Activated T-helper 1 cell treated with anti-CD3 and anti-CD28 coated beads, Interleukin-2, amount 50 U/mL, for 16 hours (primary cell): ENCODE results near the gene FMNL2.

Source experiments
- DNase-seq, 2 donors: peaks; one replicate each; pipeline ENCODE4 v3.0.0-alpha.2; 2020; ENCODE audit warnings: low read depth in 1 of 2, low spot score in 1 of 2

Gene FMNL2

DNA sequence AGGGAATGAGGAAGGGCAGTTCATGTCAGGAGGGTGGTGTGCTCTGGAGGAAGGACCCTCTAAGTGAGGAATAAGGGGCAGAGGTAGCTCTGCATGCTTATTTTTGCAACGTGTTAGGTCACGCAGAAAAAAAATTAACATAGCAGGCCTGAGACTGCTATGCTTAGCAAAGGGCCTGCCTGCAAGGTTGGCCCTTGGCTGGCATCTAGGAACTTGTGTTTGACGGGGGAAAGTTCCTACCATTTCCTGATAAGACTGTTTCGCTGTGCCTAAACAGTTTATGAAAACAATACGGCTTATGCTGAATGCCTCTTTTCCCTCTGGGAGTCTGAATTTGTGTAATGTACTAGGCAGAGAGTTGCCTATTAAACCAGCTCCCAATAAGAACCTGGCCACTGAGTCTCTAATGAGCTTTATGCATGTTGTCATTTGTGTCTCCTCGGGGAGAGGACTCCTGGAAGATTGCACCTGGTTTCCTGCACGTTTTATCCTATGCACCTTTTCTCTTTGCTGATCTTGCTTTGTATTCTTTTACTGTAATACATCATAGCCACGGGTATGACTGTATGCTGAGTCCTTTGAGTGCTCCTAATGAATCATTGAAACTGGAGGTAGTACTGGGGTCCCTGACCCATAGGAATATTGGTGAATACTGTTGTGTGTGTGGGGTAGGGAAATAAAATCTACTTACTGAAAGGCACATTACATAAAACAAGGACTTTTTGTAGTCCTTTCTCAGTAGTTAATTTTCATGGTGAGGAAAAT is 213.3 kb downstream of the FMNL2 start:
- no peak for DNase-seq

DNA sequence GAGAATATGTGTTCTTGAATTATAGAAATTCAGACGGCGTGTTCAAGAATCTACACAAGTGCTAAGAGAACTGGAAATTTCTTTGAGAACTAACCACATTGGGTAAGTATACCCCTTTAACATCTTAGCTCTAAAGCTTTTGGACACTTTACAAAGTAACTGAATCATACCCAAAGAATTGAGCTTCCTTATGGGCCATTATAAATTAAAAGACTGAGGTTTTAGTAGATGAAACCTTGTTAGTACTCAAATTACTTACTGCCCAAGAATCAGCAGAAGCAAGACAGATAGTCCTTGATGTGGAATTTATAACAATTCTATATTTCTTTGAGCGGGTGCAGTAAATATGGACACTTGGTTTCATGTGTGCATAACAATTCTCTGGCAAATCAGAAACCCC is 214.0 kb downstream of the FMNL2 start:
- no peak for DNase-seq

DNA sequence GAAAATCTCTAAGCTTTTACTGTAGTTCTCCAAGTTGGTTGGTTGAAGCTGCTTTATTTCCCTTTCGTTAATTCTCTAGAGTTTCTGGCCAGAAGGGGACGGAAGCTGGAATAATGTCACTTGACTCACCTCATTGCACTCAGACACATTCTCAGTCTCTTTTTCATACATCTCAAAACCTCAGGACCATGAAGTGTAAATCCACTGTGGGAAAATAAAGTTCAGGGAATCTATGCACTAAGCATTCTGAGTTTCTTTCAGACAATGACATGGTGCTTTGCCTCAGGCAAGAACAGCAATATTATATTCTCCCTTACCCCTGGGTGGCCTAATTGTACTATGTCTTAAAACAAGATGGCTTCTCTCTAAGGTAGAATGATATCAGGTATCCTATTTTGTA is 214.4 kb downstream of the FMNL2 start:
- DNase-seq, result no peak

DNA sequence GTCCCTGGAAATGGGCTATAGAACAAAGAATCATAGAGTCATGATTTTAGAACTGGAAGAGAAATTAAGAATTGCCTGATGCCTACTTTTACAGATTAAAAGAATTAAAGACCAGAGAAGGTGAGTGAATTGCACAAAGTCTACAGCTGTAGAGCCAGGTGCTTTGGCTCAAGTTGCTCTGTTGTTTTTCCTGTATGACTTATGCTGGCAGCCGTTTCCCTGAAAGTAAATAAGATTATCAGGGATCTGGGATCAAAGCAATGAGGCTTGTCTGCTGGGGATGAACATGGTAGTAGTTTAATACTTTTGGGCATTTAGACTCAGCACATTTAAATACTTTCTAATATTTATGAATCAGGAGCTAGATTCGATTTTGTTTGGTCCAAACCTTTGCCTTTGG is 215.4 kb downstream of the FMNL2 start:
- no peak for DNase-seq

DNA sequence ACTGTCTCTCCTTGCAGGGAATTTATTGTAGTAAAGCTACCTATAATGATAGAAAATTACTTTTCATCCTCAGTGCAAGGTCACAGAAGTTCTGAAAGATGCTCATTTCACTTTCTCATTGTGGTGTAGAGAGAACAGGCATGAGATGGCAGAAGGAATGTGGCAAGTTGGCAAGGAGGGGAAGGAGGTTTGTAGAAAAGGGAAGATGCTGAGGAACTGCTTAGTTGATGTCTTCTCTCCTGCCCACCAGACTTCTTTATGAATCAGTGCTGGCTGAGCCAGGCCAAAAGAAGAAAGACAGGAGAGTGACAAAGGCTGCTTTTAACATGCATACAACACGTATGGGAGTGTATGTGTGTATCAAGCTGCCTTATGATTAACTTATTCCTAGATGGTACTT is 217.9 kb downstream of the FMNL2 start:
- no peak for DNase-seq

DNA sequence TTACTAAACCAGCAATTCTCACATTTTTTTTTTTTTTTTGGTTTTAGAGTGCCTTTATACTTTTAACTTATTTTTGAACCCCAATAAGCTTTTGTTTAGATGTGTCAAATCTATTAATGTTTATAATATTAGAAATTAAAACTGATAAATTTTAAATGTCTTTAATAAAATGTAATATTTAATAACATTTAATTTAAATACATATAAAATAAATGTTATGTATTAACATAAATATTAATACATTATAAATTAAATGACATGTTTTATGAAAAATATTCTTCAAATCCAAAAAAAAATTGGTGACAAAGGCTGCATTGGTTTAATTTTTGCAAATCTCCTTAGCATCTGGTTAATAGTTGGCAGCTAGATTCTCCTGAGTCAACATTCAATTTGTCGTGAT is 218.5 kb downstream of the FMNL2 start:
- no peak for DNase-seq

DNA sequence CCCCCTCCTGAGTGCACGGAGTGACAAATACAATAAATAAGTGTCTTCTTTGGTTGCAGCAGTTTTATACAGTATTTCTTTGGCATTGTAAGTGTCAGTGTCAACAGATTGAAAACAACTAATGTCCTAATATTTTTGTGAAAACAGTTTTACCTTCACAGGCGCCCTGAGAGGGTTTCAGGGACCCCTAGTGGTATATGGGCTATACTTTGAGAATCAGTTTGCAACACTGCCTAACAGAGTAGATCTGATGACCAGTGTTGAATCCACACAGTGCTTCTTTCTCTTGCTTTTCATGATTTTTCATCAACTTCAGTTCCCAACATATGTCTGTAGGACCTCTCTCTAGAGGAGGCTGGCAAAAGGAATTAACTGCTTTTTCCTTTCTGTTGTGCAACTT is 220.1 kb downstream of the FMNL2 start:
- no peak for DNase-seq

DNA sequence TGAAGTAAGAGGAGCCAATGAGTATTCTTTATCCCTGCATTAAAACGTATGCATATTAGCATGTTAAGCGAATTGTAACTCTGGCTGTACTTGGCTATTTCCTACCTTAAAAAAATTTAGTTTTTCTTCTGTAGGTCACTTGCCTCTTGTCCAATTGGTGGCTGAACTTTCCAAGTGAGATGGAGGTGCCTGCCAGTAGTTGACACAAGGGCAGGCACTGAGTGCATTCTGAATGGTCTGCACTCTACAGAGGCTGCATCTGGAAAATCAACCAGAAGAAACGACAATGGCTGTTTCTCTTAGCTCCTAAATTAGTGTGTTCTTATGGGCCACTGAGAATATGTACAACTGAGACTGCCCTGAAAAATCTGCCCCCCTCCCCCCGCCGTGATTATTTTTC is 221.5 kb downstream of the FMNL2 start:
- DNase-seq, result no peak

DNA sequence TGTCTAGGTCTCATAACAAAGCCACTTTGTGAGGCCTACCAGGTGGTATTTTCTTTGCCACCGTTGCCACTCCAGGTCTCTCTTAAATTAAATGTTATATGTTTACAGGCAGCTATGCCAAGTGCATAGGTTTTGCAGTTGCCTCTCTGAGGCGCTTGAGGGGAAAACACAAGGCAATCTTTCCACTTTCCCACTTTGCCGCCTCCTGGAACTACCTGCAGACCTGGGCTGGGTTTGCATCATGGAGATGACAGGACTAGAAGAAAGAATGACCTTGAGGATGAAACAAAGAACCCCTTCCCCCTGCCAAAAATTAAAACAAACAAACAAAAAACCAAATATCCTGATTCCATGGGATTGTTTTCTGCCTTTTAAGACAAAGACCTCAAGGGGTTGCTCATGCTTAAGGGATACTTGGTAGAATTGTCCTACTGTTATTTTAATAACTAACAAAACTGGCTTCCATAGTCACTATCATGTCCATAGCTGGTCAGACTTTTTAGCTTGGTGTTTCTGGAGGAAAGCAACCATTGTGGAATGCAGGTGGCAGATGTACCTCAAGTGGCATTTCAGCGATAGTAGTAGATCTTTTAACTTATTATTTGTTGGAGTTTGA is 222.4 kb downstream of the FMNL2 start:
- DNase-seq, result no peak

DNA sequence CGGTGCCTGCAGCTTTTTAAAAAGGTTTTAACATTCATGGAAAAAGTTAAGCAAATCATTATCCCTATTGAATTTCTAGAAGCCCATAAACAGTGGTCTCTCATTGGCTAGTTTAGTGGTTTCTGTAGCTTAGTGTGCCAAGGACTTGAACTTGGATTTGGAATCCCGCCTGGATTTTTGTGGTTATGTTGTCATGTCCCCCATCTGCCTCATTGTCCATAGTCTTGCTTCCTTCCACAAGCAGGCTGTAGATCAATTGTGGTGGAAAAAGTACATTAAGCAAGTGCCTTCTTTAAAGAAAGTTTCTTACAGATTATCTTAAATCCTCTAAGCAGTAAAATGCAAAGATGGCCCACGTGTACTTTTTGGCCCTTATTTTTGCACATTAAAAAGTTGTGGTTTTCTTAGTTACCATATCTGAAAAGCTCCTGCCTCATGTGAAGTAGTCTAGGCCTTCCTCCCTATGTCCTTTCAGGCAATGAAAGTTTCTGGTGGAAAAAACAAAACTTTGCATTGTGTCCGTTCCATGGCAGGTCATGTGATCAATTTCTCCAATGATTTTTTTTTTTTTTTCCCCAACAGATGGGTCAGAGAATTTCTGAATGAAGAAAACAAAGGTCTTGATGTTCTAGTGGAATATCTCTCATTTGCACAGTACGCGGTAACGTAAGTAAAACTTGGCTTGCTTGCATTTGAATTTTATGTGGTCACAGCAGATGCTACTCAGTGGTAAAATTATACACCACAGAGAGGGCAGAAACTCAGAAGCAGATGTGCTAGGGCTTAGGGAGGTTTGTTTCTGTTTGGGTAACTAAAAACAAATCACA is 223.4 kb downstream of the FMNL2 start:
- no peak for DNase-seq

DNA sequence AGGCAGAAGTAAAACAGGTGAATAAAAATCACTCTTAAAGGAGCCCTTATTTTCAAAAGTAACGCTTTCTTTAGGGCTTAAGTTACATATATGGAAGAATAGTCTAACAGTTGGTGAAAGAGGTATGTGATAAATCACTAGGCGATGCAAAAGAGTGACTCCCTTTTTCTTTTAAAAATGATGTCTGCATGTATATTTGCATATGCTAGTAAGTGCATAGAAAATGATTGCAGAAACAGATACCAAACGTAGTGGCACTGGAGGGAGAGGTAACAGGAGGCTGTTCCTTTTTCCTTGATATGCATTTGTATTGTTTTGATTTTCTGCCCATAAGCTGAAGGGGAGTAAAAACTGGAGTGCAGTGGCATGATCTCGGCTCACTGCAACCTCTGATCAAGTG is 224.0 kb downstream of the FMNL2 start:
- DNase-seq, result no peak

DNA sequence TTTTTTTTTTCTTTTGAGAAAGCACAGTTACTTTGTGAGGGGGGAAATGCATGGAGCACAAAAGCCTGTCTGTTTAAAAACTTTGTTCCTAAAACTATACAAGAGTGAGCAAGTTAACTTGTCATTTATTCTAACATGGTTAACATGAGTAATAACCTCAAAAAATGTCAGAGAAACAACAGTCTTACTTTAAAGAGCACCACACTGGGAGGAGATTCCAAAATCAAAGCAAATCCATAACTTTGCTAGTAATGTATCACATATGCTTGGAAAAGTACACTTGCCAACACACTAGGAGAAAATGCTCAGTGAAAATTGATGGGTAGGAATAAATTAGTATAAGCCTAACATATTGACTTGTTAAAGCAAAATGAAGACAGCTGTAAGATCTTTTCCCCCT is 225.2 kb downstream of the FMNL2 start:
- DNase-seq, result no peak

DNA sequence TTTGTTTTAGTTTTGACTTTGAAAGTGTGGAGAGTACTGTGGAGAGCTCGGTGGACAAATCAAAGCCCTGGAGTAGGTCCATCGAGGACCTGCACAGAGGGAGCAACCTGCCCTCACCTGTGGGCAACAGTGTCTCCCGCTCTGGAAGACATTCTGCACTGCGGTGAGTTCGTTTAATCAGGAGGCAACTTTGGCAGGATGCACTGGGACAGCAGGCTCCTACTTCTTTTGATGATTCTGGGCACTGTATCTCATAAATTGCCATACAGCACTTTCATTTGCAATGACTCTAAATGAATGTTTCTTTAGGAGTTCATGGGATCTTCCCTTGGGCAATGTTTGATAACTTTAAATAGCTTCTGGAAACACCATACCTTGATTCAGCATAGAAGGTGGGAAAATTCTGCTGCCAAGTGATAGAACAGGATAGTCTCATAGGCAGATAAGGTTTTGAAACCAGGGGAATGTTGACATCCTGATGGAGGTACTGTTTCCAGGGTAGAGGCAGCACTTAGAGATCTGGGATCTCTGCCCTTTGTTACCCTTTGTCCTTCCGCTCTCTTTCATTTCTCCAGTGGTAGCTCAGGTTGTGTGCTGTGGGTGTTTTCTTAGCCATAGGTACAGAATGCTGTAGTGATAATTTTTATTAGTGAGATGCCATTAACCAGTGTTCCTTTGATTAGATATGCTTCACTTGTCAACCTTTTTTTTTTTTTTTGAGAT is 226.1 kb downstream of the FMNL2 start:
- no peak for DNase-seq

DNA sequence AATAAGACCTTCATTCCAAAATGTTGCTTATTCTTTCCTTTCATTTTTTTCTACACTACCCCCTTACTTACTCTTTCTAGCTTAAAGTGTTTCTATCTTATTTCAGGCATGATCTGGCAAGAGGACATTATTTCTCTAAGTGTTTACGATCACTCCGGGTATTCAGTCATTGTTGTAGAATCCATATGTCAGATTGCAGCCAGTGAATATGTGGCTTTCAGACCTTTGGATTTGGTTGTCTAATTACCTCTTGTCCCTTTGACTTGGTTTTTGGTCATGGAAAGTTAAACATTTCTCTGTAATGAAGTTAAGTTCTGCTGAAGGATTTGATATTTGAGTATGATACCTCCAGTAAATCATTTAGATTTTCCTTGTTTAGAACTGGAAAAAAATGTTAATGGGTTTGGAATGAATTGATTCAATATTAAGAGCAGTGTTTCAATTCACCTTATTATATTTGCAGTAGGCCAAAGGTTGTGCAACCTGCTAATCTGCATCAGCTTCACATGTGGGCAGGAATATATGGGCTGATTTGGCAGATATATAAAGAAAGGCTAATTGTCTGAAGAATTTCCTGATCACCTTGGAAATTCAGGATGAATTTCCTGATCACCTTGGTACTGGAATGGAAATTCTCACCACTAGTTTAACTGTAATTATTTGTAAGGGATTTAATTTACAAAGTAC is 227.4 kb downstream of the FMNL2 start:
- DNase-seq, result no peak

DNA sequence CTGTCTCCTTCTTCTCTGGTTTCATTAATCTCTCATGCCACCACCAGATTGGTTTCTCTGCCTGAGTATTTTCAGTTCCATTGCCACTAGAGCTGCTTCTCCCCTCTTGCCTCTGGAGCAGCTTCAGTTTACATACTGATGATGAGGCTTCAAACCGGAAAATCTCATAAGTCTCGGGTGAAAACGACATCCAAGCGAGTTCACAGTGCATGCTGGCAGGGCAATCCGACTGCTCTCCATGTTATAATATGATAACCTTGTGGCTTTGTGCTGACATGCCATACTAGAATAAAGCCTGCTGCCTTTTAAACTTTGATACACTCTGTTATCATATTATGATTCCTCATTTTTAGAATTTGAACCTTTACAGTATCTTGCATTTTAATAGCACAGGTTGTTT is 228.8 kb downstream of the FMNL2 start:
- no peak for DNase-seq

DNA sequence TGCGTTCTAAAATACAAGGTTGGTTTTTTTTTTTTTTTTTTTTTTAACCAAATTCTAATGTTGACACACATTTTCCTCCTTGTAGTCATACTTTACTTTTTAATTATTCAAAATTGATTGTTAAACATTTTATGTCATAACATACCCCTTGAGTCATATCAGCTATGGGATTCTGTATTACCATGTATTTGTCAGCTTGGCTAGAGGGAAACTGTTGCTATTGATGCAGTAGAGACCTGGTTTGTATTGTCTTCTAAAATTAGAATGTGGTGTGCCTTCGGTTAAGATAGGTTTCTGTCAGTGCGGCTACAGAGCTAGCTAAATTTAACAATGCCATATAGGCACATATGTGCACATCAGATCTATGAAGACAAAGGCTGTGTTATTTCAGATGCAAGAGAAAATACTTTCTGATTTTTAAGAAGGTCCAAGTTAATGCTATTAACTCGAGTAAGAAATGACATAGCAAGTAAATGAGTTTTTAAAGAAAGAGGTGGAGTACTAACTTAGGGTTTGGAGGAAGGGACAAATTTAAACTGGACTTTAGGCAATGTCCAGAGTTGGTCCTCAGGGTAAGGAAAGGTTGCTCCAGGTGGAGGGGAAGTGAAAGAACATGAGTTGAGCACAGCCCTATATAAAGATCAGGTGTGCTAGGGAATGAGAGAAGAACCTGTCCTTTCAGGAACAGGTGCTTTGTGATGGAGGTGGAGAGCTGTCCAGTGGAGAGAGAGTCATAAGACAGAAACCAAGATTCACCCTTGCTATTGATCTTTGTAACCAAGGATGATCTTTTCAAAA is 230.0 kb downstream of the FMNL2 start:
- DNase-seq, result no peak

DNA sequence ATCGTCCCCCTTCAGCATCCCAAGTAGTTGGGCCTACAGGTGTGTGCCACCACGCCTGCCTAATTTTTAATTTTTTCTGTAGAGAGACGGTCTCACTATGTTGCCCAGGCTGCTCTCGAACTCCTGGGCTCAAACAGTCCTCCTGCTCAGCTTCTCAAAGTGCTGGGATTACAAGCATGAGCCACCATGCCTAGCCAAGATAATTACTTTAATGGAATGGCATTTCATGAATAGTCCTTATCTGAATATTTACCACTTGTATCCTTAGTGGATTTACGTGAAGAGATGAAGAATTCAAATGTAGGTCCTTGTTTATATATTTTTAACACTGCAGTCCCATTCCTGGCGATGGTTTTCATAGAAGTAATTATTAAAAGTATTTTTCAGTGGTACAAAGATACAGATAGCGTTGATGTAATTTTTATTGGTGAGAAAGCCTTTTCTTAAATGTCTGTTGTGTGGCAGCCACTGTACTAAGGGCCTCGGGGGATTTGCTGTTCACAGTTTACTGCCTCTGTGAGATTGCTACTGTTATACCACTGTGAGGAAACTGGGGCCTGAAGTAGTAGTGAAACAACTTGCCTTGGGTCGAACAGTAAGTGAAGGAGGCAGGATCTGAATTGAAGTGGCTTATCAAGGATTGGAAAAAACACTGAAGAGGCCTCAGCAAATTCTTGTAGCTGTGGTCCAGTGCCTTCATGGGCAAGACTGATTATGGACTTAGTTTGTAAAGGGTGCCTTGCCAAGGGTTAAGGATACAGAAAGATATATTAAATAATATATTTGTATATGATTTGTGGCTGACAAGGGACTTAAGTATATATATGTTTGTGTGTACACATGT is 231.1 kb downstream of the FMNL2 start:
- DNase-seq, result no peak

DNA sequence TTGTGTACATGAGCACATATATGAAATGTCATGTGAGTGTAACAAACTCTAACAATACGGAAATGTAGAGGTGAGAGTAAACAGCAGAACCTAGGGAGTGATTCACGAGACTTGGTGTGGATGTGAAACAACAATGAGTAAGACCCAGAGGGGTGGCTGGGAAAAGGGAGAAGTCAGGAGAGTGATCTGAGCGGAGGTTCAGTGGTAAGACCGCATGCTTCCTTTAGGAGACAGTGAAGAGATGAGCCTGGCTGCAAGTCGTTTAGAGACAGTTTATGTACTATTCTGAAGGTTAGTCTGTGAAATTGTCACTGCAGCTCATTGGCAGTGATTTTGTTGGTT is 231.7 kb downstream of the FMNL2 start:
- no peak for DNase-seq

DNA sequence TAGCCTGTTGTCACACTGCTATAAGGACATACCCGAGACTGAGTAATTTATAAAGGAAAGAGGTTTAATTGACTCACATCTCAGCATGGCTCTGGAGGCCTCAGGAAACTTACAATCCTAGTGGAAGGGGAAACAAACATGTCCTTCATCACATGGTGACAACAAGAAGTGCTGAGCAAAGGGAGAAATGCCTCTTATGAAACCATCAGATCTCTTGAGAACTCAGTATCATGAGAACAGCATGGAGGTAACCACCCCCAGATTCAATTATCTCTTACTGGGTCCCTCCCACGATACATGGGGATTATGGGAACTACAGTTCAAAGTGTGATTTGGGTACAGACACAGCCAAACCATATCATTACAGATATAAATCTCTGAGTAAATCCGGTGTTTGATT is 233.6 kb downstream of the FMNL2 start:
- DNase-seq, result no peak
